Liver (tissue), 3 donors: ENCODE results near the gene KANSL2.

Experiments
- CTCF ChIP-seq: fragments of 150-350 bp; IDR thresholded peaks from 2 replicates; pipeline ENCODE4 v1.5.1; 2017; ENCODE audit warnings: improper control_type of control experiment, low read depth, low read length; ENCODE audit not compliant: missing input control
- EGR1 ChIP-seq, 2 donors: IDR thresholded peaks; 2 replicates each; pipeline ENCODE4 v1.6.1; 2016 to 2018; ENCODE audit warnings: antibody characterized with exemption in 2 of 2, low read depth in 2 of 2
- GABPA ChIP-seq, 2 donors: IDR thresholded peaks in 1 of 2; conservative IDR thresholded peaks in 1 of 2; 2 replicates each; pipeline ENCODE4 v1.6.1; 2016; ENCODE audit warnings: antibody characterized with exemption in 2 of 2, mild to moderate bottlenecking in 1 of 2, moderate library complexity in 1 of 2
- HNF4A ChIP-seq, 2 donors: conservative IDR thresholded peaks; 2 replicates each; pipeline ENCODE4 v1.6.1; 2016; ENCODE audit warnings: antibody characterized with exemption in 2 of 2, mild to moderate bottlenecking in 2 of 2
- JUND ChIP-seq, 2 donors: IDR thresholded peaks; 2 replicates each; pipeline ENCODE4 v1.6.1; 2016; ENCODE audit warnings: antibody characterized with exemption in 2 of 2
- MAX ChIP-seq: IDR thresholded peaks from 2 replicates; pipeline ENCODE4 v1.6.1; 2016; ENCODE audit warnings: antibody characterized with exemption
- RAD21 ChIP-seq, 2 donors: IDR thresholded peaks; 2 replicates each; pipeline ENCODE4 v1.6.1; 2016; ENCODE audit warnings: antibody characterized with exemption in 2 of 2, mild to moderate bottlenecking in 2 of 2
- REST ChIP-seq: IDR thresholded peaks from 2 replicates; pipeline ENCODE4 v1.6.1; 2016; ENCODE audit warnings: antibody characterized with exemption, mild to moderate bottlenecking
- RXRA ChIP-seq, 2 donors: IDR thresholded peaks; 2 replicates each; pipeline ENCODE4 v1.6.1; 2017 to 2018; ENCODE audit warnings: antibody characterized with exemption in 2 of 2, mild to moderate bottlenecking in 1 of 2
- TAF1 ChIP-seq: conservative IDR thresholded peaks from 2 replicates; pipeline ENCODE4 v1.6.1; 2016; ENCODE audit warnings: antibody characterized with exemption, mild to moderate bottlenecking
- YY1 ChIP-seq: IDR thresholded peaks from 2 replicates; pipeline ENCODE4 v1.6.1; 2016; ENCODE audit warnings: antibody characterized with exemption, mild to moderate bottlenecking
- ZBTB33 ChIP-seq: IDR thresholded peaks from 2 replicates; pipeline ENCODE4 v1.6.1; 2016; ENCODE audit warnings: antibody characterized with exemption
- TF ChIP-seq, protein P1 (sequence below): IDR thresholded peaks from 2 replicates; pipeline ENCODE4 v1.6.1; 2016; ENCODE audit warnings: antibody characterized with exemption
- donor health status: healthy.
- donor health status: healthy.

DNA sequence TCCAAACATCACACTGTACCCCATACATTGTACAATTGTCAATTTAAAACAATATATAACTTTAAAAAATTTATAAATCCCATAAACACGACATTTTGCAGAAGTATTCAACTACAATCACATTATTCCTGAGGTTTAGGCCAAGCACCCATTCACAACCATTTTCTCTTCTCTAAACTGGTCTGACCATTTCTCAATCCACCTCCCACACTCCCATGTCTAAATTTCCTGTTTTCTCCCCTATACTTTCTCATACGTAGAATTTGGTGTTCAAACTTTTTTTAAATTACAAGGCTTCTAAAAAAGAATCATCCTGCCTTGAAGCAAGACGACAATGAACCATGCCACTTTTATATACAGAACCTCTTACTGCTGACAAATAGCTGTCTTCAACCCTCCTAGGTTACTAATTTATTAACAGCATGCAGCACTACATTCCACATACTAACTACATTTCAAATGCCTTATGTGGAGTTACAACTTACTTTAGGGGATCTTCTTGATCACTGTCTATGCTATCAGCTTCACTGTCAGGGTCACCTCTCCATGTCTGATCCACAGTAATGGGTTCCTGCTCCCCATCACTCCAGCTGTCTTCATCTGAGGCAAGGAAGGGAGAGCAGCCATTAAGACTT lies 3.4 kb downstream of the KANSL2 start:
- TF ChIP-seq JUND (IDR thresholded peaks at IDR 0.05) (no peak), CTCF (no peak), MAX (no peak), REST (no peak), EGR1 (IDR thresholded peaks at IDR 0.05; ENCODE audit: low read depth in 2 of 2) (no peak), TAF1 (no peak), YY1 (no peak), ZBTB33 (no peak), RAD21 (IDR thresholded peaks at IDR 0.05) (no peak), GABPA (IDR thresholded peaks at IDR 0.05 in 1 of 2, conservative IDR thresholded peaks at IDR 0.05 in 1 of 2) (no peak), HNF4A (conservative IDR thresholded peaks at IDR 0.05) (no peak), RXRA (IDR thresholded peaks at IDR 0.05) (no peak)
- TF ChIP-seq, protein P1, sequence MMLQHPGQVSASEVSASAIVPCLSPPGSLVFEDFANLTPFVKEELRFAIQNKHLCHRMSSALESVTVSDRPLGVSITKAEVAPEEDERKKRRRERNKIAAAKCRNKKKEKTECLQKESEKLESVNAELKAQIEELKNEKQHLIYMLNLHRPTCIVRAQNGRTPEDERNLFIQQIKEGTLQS, result no peak
